ENCODE data around the gene NAE1. TPM values are rescaled to one million over a fixed set of nuclear protein-coding genes. Genes with fewer than 3 reads are reported as not detected.
"Not testable (repeated sequence)": the region's sequence is repeated elsewhere in the genome, so short reads cannot be mapped to it uniquely, and the experiment has no call there.

Gene NAE1
- total RNA-seq, 1 donor from 2014 or later: 65.0 TPM

DNA sequence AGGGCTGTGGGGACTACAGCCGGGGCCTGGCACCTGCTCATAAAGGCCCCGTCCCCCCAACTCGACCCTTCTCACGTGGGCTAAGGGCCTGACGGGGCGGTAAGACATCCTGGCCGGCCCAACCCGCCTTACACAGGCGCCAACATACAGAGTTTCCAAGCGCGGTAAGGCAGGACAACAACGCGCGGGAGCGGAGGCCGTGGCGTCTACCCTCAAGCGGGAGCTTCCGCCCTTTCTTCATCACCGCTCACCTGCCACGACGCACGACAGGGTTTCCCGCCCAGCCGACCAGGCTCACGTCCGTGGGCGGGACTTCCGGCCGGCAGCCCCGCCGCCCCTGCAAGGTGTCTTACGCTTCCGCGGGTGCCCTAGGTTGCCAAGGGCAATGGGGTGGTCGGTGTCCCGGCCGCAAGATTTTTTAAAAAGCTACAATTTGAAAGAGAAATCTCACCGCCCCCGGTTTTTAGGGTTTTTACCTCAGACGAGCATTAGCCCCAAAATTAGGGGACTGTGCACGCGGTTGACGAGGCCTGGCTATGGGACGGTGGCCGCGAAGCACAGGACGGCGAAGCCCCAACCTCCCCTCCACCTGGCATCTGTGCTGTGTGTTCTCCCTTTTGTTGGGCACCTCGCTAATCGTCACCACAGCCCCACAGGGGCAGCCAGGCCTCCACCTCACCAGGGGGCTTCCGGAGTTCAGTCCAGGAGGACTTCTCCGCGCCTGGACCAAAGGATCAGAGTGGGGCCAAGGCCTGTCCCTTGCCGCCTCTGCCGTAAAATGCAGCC is 29.3 kb downstream of the NAE1 start, which contains the start of gene TERB1:
TERB1 (minus strand) TSS at position 265 of the 786 bp plus-strand sequence. CDS start 4,786 bp downstream, outside the sequence.
- Histone ChIP-seq H3K9ac (ENCODE audit: low read length) (no peak within 1 kb of the TSS), H3K9me3 (ENCODE audit: insufficient read depth, low read depth, low read length) (no peaks in the 10 kb centered on the region), H3K27ac (ENCODE audit: low read depth, low read length) (no peak within 1 kb of the TSS), H3K4me3 (ENCODE audit: insufficient read depth, low read depth, low read length) (no peak within 1 kb of the TSS), H3K79me2 (ENCODE audit: insufficient read depth, low read length) (no peaks in the 10 kb centered on the region), H3K27me3 (ENCODE audit: insufficient read depth, low read length) (no peaks in the 10 kb centered on the region), H3K4me2 (ENCODE audit: low read length) (no peak within 1 kb of the TSS), H2AFZ (ENCODE audit: low read depth, low read length) (no peak within 1 kb of the TSS), H3K36me3 (ENCODE audit: insufficient read depth, low read length) (peaks cover 24% of the 10 kb centered on the region), H4K20me1 (ENCODE audit: insufficient read depth, low read length) (no peaks in the 10 kb centered on the region), H3K4me1 (ENCODE audit: insufficient read depth, low read length) (no peaks in the 10 kb centered on the region)
- H3K27ac Mint-ChIP-seq (ENCODE audit: unreplicated experiment): no peak within 1 kb of the TSS
- DNase-seq (ENCODE audit: low read depth) (no peak), FAIRE-seq (no peak)
- no peak for TF ChIP-seq EZH2 (IDR thresholded peaks at IDR 0.05; ENCODE audit: insufficient read depth, low read length)
- TF ChIP-seq, protein P1, sequence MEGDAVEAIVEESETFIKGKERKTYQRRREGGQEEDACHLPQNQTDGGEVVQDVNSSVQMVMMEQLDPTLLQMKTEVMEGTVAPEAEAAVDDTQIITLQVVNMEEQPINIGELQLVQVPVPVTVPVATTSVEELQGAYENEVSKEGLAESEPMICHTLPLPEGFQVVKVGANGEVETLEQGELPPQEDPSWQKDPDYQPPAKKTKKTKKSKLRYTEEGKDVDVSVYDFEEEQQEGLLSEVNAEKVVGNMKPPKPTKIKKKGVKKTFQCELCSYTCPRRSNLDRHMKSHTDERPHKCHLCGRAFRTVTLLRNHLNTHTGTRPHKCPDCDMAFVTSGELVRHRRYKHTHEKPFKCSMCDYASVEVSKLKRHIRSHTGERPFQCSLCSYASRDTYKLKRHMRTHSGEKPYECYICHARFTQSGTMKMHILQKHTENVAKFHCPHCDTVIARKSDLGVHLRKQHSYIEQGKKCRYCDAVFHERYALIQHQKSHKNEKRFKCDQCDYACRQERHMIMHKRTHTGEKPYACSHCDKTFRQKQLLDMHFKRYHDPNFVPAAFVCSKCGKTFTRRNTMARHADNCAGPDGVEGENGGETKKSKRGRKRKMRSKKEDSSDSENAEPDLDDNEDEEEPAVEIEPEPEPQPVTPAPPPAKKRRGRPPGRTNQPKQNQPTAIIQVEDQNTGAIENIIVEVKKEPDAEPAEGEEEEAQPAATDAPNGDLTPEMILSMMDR (IDR thresholded peaks at IDR 0.05; ENCODE audit: insufficient read depth, low read depth, low read length): no peak
- no peaks in the 10 kb centered on the region for H3K27me3 Mint-ChIP-seq (ENCODE audit: low read depth, unreplicated experiment)
- H3K9me3 Mint-ChIP-seq (ENCODE audit: unreplicated experiment): no peaks in the 10 kb centered on the region
- H3K4me3 Mint-ChIP-seq (ENCODE audit: unreplicated experiment): no peak within 1 kb of the TSS
- H3K36me3 Mint-ChIP-seq (ENCODE audit: low read depth, unreplicated experiment): peaks cover 6% of the 10 kb centered on the region
- H3K4me1 Mint-ChIP-seq (ENCODE audit: low read depth, unreplicated experiment): no peaks in the 10 kb centered on the region

DNA sequence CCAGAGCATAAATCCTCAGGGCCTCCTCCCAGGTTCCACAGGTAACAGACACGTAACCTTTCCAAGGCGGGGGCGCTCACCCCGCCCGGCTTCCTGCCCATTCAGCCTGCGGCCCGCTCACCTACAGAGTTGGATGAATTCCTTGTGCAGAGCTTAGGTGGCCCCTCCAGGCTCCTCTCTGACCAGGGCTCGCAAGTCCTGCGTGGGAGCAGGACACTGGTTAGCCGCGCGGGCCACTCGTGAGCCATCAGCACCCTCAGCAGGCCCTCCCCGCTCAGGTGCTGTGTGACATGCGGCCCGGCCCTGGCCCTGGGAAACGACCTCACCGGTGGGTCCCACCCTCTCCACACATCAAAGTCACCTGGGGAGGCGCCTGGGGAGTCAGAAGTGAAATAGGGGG is 29.9 kb downstream of the NAE1 start:
- no peaks in the 10 kb centered on the region for H3K4me1 Mint-ChIP-seq (ENCODE audit: low read depth, unreplicated experiment)
- H3K9me3 Mint-ChIP-seq (ENCODE audit: unreplicated experiment): no peaks in the 10 kb centered on the region
- no peak overlapping the region for H2AFZ ChIP-seq (ENCODE audit: low read depth, low read length)
- no peaks in the 10 kb centered on the region for H3K27me3 ChIP-seq (ENCODE audit: insufficient read depth, low read length)
- H3K27ac Mint-ChIP-seq (ENCODE audit: unreplicated experiment): no peak overlapping the region
- no peaks in the 10 kb centered on the region for H3K9me3 ChIP-seq (ENCODE audit: insufficient read depth, low read depth, low read length)
- FAIRE-seq: no peak
- no peaks in the 10 kb centered on the region for H3K4me1 ChIP-seq (ENCODE audit: insufficient read depth, low read length)
- H4K20me1 ChIP-seq (ENCODE audit: insufficient read depth, low read length): no peaks in the 10 kb centered on the region
- peaks cover 23% of the 10 kb centered on the region for H3K36me3 ChIP-seq (ENCODE audit: insufficient read depth, low read length)
- H3K4me3 ChIP-seq (ENCODE audit: insufficient read depth, low read depth, low read length): no peak overlapping the region
- no peak overlapping the region for H3K9ac ChIP-seq (ENCODE audit: low read length)
- no peaks in the 10 kb centered on the region for H3K79me2 ChIP-seq (ENCODE audit: insufficient read depth, low read length)
- no peaks in the 10 kb centered on the region for H3K27me3 Mint-ChIP-seq (ENCODE audit: low read depth, unreplicated experiment)
- H3K4me2 ChIP-seq (ENCODE audit: low read length): no peak overlapping the region
- no peak for TF ChIP-seq EZH2 (IDR thresholded peaks at IDR 0.05; ENCODE audit: insufficient read depth, low read length)
- TF ChIP-seq, protein P1 (IDR thresholded peaks at IDR 0.05; ENCODE audit: insufficient read depth, low read depth, low read length): no peak
- H3K27ac ChIP-seq (ENCODE audit: low read depth, low read length): no peak overlapping the region
- H3K36me3 Mint-ChIP-seq (ENCODE audit: low read depth, unreplicated experiment): peaks cover 6% of the 10 kb centered on the region
- DNase-seq (ENCODE audit: low read depth): no peak
- H3K4me3 Mint-ChIP-seq (ENCODE audit: unreplicated experiment): no peak overlapping the region

DNA sequence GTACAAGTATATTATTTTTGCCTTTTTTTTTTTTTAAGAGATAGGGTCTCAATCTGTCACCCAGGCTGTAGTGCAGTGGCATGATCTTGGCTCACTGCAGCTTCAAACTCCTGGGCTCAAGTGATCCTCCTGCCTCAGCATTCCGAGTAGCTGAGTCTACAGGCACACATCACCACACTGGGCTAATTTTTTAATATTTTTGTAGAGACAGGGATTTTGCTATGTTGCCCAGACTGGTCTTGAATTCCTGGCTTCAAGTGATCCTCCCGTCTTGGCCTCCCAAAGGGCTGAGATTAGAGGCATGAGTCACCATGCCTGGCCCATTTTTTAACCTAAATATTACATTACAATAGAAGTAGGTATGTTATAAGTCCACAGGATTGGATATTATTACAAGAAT is 32.6 kb downstream of the NAE1 start:
- Mint-ChIP-seq H3K36me3 (ENCODE audit: low read depth, unreplicated experiment) (no peaks in the 10 kb centered on the region), H3K27me3 (ENCODE audit: low read depth, unreplicated experiment) (no peaks in the 10 kb centered on the region), H3K27ac (ENCODE audit: unreplicated experiment) (peak overlapping the region; percentile 71), H3K9me3 (ENCODE audit: unreplicated experiment) (no peaks in the 10 kb centered on the region), H3K4me3 (ENCODE audit: unreplicated experiment) (no peak overlapping the region), H3K4me1 (ENCODE audit: low read depth, unreplicated experiment) (no peaks in the 10 kb centered on the region)
- Histone ChIP-seq H3K9ac (ENCODE audit: low read length) (no peak overlapping the region), H3K4me2 (ENCODE audit: low read length) (no peak overlapping the region), H2AFZ (ENCODE audit: low read depth, low read length) (no peak overlapping the region), H3K4me1 (ENCODE audit: insufficient read depth, low read length) (no peaks in the 10 kb centered on the region), H3K4me3 (ENCODE audit: insufficient read depth, low read depth, low read length) (no peak overlapping the region), H3K9me3 (ENCODE audit: insufficient read depth, low read depth, low read length) (no peaks in the 10 kb centered on the region), H3K36me3 (ENCODE audit: insufficient read depth, low read length) (peaks cover 2% of the 10 kb centered on the region), H4K20me1 (ENCODE audit: insufficient read depth, low read length) (no peaks in the 10 kb centered on the region), H3K27ac (ENCODE audit: low read depth, low read length) (no peak overlapping the region), H3K27me3 (ENCODE audit: insufficient read depth, low read length) (no peaks in the 10 kb centered on the region), H3K79me2 (ENCODE audit: insufficient read depth, low read length) (no peaks in the 10 kb centered on the region)
- FAIRE-seq: no peak
- TF ChIP-seq, protein P1 (IDR thresholded peaks at IDR 0.05; ENCODE audit: insufficient read depth, low read depth, low read length): no peak
- TF ChIP-seq EZH2 (IDR thresholded peaks at IDR 0.05; ENCODE audit: insufficient read depth, low read length): no peak
- DNase-seq (ENCODE audit: low read depth): peak; percentile 6

DNA sequence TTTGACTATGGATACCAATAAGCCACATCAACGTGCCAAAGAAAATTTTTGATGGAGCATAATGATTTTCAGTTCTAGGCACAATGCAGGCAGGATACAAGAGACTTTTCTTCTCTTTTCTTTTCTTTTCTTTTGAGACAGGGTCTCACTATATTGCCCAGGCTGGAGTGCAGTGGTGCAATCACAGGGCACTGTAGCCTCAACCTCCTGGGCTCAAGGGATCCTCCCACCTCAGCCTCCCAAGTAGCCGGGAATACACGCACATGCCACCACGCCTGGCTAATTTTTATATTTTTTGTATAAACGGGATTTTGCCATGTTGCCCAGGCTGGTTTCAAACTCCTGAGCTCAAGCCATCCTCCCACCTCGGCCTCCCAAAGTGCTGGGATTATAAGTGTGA is 36.8 kb downstream of the NAE1 start:
- not testable (repeated sequence) for H3K27me3 ChIP-seq (ENCODE audit: insufficient read depth, low read length); H3K4me1 Mint-ChIP-seq (ENCODE audit: low read depth, unreplicated experiment); H3K36me3 ChIP-seq (ENCODE audit: insufficient read depth, low read length); H3K4me3 ChIP-seq (ENCODE audit: insufficient read depth, low read depth, low read length); H3K4me3 Mint-ChIP-seq (ENCODE audit: unreplicated experiment); H2AFZ ChIP-seq (ENCODE audit: low read depth, low read length); H3K4me2 ChIP-seq (ENCODE audit: low read length); H3K27me3 Mint-ChIP-seq (ENCODE audit: low read depth, unreplicated experiment); DNase-seq (ENCODE audit: low read depth); H3K79me2 ChIP-seq (ENCODE audit: insufficient read depth, low read length); H3K9me3 ChIP-seq (ENCODE audit: insufficient read depth, low read depth, low read length); H3K27ac Mint-ChIP-seq (ENCODE audit: unreplicated experiment); H3K36me3 Mint-ChIP-seq (ENCODE audit: low read depth, unreplicated experiment); H3K4me1 ChIP-seq (ENCODE audit: insufficient read depth, low read length); H3K27ac ChIP-seq (ENCODE audit: low read depth, low read length); H3K9ac ChIP-seq (ENCODE audit: low read length); H4K20me1 ChIP-seq (ENCODE audit: insufficient read depth, low read length); FAIRE-seq; H3K9me3 Mint-ChIP-seq (ENCODE audit: unreplicated experiment)
